Calu3 (cell line): ENCODE results near the gene BRD7. TPM values are rescaled to one million over a fixed set of nuclear protein-coding genes. Genes with fewer than 3 reads are reported as not detected.

Source experiments
- BruUV-seq: library from RNA; stranded (reverse); fragments of 400-500 nt; replicated peaks from 2 replicates; lab custom pipeline; 2021; lab: Mats Ljungman, UMichigan
- CTCF ChIA-PET: fragments of 300-600 bp; sonication (Branson Sonifier 250); formaldehyde crosslinking; loops from one replicate; lab custom pipeline; 2022; ENCODE audit warnings: antibody characterized with exemption; lab: Charles Lee
- DNase-seq: peaks from one replicate; pipeline ENCODE4 v3.0.0; 2022
- H3K27ac Mint-ChIP-seq: one replicate; pipeline ENCODE4 v1.8.0; 2022; ENCODE audit warnings: mixed read lengths; ENCODE audit not compliant: unreplicated experiment
- H3K27me3 Mint-ChIP-seq: one replicate; pipeline ENCODE4 v1.8.0; 2022; ENCODE audit warnings: mixed read lengths; ENCODE audit not compliant: unreplicated experiment
- H3K36me3 Mint-ChIP-seq: one replicate; pipeline ENCODE4 v1.8.0; 2022; ENCODE audit warnings: mild to moderate bottlenecking, moderate library complexity, mixed read lengths; ENCODE audit not compliant: insufficient read depth, unreplicated experiment
- H3K4me1 Mint-ChIP-seq: one replicate; pipeline ENCODE4 v1.8.0; 2022; ENCODE audit warnings: mild to moderate bottlenecking, low read depth, mixed read lengths; ENCODE audit not compliant: unreplicated experiment
- H3K4me3 Mint-ChIP-seq: one replicate; pipeline ENCODE4 v1.8.0; 2022; ENCODE audit warnings: mild to moderate bottlenecking, low read depth, moderate library complexity, mixed read lengths; ENCODE audit not compliant: unreplicated experiment
- H3K9me3 Mint-ChIP-seq: one replicate; pipeline ENCODE4 v1.8.0; 2022; ENCODE audit warnings: low read depth, mixed read lengths; ENCODE audit not compliant: unreplicated experiment
- intact Hi-C: fragments of 100-400 bp; cut with micrococcal nuclease; formaldehyde crosslinking; loops from one replicate; pipeline ENCODE4 v1.10.0; 2022; ENCODE audit not compliant: unreplicated experiment
- total RNA-seq: library from RNA; stranded (reverse); gene quantifications from 2 replicates; pipeline ENCODE4 v1.2.3, GENCODE V29; 2022
- TF ChIP-seq, protein P1 (sequence below): fragments of 200-600 bp; IDR thresholded peaks from one replicate; pipeline ENCODE4 v1.8.0; 2022; ENCODE audit warnings: antibody characterized with exemption; ENCODE audit not compliant: unreplicated experiment

Gene BRD7
- total RNA-seq, 1 experiment from 2014 or later, result 98.7 TPM

DNA sequence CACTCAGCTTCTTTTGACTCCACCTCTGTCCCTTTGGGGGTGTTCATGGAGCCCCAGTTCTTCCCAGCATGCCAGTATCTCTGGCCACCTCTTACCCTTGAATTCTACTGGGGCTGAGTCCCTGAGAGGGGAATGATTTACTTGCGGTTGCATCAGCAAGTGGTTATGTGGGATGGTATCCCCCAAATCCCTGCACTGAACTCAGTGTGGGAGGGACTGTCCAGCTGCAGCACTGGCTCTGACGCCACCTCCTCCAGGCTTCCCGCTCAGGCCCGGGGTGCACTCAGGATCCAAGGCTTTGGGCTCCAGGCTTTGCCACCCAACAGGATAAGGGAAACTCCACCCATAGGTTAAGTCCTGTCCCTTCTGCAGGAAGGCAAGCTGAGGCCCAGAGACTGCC lies 21.1 kb upstream of the BRD7 start:
- Mint-ChIP-seq H3K4me3 (no peak overlapping the region), H3K4me1 (no peaks in the 10 kb centered on the region), H3K27me3 (peaks cover 67% of the 10 kb centered on the region), H3K36me3 (no peaks in the 10 kb centered on the region), H3K27ac (no peak overlapping the region), H3K9me3 (no peaks in the 10 kb centered on the region)
- intact Hi-C loops, result no loop called here
- no TSS peak for BruUV-seq
- TF ChIP-seq, protein P1, sequence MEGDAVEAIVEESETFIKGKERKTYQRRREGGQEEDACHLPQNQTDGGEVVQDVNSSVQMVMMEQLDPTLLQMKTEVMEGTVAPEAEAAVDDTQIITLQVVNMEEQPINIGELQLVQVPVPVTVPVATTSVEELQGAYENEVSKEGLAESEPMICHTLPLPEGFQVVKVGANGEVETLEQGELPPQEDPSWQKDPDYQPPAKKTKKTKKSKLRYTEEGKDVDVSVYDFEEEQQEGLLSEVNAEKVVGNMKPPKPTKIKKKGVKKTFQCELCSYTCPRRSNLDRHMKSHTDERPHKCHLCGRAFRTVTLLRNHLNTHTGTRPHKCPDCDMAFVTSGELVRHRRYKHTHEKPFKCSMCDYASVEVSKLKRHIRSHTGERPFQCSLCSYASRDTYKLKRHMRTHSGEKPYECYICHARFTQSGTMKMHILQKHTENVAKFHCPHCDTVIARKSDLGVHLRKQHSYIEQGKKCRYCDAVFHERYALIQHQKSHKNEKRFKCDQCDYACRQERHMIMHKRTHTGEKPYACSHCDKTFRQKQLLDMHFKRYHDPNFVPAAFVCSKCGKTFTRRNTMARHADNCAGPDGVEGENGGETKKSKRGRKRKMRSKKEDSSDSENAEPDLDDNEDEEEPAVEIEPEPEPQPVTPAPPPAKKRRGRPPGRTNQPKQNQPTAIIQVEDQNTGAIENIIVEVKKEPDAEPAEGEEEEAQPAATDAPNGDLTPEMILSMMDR, result no peak
- no peak for DNase-seq
- CTCF ChIA-PET, result interaction anchor here (0.7 kb wide), 1 partner anchor 12 kb away, joined by 3 read pairs; no protein-coding TSS in a partner anchor

DNA sequence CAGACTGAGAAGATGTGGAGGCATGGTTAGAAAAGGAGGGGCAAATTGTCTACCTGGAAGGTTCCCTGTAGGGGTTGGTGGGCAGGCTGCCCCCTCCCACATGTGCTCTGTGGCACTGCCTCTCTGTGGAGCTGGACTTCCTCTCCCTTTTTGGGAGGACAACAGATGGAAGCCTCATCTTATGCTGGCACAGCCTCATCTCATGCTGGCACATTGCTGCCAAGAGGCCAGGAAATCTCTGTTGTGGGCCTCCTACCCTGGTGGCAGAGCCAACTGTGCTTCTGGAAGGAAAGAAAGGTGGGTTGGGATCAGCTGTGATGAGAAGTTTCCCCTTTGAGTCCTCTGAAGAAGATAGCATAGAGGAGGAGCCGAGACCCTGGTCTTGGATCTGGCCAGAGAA lies 19.7 kb upstream of the BRD7 start:
- Mint-ChIP-seq H3K36me3 (no peaks in the 10 kb centered on the region), H3K4me3 (no peak overlapping the region), H3K27ac (no peak overlapping the region), H3K27me3 (peaks cover 70% of the 10 kb centered on the region), H3K4me1 (no peaks in the 10 kb centered on the region), H3K9me3 (no peaks in the 10 kb centered on the region)
- CTCF ChIA-PET, result interaction anchor here (0.6 kb wide), 1 partner anchor 293 kb away, joined by 3 read pairs; the partner anchor contains the start of gene SNX20
- TF ChIP-seq, protein P1, result no peak
- intact Hi-C loops, result no loop called here
- no TSS peak for BruUV-seq
- DNase-seq, result no peak

DNA sequence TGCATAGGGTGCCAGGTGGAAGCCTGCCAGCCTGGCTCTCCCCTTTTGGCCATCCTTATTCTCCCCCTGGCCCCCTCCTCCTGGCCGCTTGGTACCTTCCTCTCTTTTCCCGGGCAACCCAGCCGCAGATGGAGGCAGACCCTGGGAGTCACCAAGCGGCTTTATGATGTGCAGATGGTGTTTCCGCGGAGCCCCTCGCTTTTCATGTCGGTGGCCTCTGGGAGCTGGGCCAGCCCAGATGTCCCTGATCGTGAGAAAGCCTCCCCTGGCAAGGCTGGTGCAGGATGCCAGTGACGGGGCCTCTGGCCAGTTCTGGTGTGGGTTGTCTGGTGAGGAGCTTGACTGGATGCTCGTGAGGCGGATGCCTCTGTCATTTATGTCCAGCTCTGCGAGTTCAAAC lies 18.0 kb upstream of the BRD7 start:
- intact Hi-C loops, result no loop called here
- TF ChIP-seq, protein P1, result no peak
- no peaks in the 10 kb centered on the region for H3K36me3 Mint-ChIP-seq
- no peaks in the 10 kb centered on the region for H3K4me1 Mint-ChIP-seq
- H3K27me3 Mint-ChIP-seq, result peaks cover 53% of the 10 kb centered on the region
- no peak overlapping the region for H3K27ac Mint-ChIP-seq
- BruUV-seq, result no TSS peak
- H3K4me3 Mint-ChIP-seq, result no peak overlapping the region
- CTCF ChIA-PET, result interaction anchor here (0.5 kb wide), 1 partner anchor 1854 kb away, joined by 5 read pairs; no protein-coding TSS in a partner anchor
- DNase-seq, result no peak
- H3K9me3 Mint-ChIP-seq, result no peaks in the 10 kb centered on the region

DNA sequence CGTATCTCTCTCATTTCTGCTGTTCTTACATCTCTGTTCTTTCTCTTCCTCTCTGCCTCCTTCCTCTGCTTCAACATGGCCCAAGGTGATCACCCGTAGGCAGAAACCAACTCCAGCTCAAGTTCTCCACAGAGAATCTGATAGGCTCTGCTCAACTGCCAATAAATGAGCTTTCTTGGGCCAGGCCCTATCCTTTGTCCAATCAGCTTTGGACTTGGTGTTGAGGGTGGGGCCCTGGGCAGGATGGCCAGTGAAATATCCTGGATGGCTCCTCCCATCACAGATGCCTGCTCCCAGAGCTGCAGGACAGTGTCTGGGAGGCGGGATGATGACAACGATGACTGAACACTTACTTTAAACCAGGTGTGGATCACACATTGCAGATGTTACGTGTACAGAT lies 17.4 kb upstream of the BRD7 start:
- intact Hi-C loops, result no loop called here
- H3K27ac Mint-ChIP-seq, result no peak overlapping the region
- H3K4me1 Mint-ChIP-seq, result no peaks in the 10 kb centered on the region
- no peak overlapping the region for H3K4me3 Mint-ChIP-seq
- no TSS peak for BruUV-seq
- CTCF ChIA-PET, result no interaction called here
- no peaks in the 10 kb centered on the region for H3K9me3 Mint-ChIP-seq
- no peak for DNase-seq
- H3K27me3 Mint-ChIP-seq, result peaks cover 50% of the 10 kb centered on the region
- no peaks in the 10 kb centered on the region for H3K36me3 Mint-ChIP-seq
- TF ChIP-seq, protein P1, result no peak
